OCI-M2 (cell line): ENCODE results near the gene TCAF1.
"Not testable (repeated sequence)": the region's sequence is repeated elsewhere in the genome, so short reads cannot be mapped to it uniquely, and the experiment has no call there.

ENCODE experiments used
- DNase-seq: peaks from one replicate; lab custom pipeline; 2025; ENCODE audit not compliant: unreplicated experiment; lab: John Stamatoyannopoulos, UW

Gene TCAF1

DNA sequence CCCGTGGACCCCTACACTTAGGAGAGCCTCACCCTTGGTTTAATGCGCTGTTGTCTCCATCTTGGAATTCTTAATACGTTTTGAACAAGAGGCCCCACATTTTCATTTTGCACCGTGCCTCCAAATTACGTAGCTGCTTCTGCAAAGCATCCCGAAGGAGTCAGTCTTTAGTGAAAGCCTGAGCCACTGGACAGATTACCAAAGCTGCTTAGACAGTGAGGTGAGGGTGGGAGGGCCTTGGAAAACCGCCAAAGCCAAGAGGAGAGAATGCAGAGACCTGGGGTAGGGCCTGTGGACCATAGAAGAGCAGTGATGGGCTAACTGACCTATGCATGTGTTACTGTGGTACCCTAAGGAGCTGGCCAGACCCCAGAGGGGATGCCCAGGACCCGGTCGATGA, 4.2 kb upstream of the TCAF1 start:
- no peak for DNase-seq

GRCh38 chr7:143905509-143905908, 3.5 kb upstream of the TCAF1 start:
- no peak for DNase-seq

GRCh38 chr7:143902332-143902899, 440 bp upstream of the TCAF1 start:
- no peak for DNase-seq

GRCh38 chr7:143901332-143901667, 676 bp downstream of the TCAF1 start:
- DNase-seq: no peak

DNA sequence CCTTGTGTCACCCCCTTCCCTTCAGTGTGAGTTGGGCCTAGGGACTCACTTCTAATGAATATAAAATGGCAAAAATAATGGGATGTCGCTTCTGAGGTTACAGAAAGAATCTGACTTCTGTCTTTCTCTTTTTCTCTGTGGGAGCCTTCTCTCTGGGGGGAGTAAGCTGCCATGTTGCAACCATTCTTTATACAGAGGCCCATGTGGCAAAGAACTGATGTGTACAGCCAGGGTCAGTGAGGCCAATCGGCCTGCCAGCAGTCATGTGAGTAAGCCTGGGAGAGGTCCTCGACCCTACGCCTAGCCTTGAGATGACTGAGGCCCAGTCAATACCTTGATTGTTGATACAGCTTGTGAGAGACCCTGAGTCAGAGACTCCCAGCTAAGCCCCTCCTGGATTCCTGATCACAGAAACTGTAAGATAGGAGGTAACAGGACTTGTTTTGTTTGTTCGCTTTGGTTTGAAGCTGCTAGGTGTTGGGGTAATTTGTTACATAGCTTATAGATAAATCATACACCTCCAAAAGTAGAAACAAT, 1.7 kb downstream of the TCAF1 start:
- no peak for DNase-seq

DNA sequence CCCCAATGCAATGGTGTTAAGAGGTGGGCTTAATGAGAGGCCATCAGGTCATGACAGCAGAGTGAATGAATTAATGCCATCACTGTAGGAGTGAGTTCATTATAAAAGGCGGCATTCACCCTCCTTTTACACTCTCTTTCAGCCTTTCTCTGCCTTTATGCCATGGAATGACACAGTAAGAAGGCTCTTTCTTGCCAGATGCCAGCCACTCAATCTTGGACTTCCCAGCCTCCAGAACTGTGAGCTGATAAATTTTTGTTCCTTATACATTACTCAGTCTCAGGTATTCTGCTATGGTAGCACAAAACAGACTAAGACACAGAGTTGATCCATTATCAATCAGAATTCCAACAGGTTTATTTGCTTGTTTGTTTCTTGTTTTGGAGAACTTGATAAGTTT, 3.2 kb downstream of the TCAF1 start:
- no peak for DNase-seq

- no peak for DNase-seq
Observed at GRCh38 chr7:143896667-143897066, 5.3 kb downstream of the TCAF1 start.

- DNase-seq: no peak
Observed at GRCh38 chr7:143892527-143893300, 9.3 kb downstream of the TCAF1 start.

DNA sequence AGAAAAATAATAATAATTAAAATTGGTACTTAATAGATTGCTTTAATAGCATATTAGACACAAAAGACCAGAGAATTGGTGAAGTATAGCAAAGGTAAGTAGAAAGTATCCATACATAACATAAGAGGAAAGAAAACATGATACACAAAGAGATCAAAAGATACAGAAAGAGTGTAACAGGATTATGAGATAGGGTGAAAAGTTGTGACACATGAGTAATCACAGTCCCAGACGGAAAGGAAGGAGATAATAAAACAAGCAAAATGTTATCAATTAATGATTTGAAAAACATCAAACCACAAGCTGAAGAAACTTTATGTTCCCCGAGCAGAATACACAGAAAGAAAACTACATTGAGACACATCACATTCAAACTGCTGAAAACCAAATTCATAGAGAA, 10.5 kb downstream of the TCAF1 start:
- DNase-seq: no peak

DNA sequence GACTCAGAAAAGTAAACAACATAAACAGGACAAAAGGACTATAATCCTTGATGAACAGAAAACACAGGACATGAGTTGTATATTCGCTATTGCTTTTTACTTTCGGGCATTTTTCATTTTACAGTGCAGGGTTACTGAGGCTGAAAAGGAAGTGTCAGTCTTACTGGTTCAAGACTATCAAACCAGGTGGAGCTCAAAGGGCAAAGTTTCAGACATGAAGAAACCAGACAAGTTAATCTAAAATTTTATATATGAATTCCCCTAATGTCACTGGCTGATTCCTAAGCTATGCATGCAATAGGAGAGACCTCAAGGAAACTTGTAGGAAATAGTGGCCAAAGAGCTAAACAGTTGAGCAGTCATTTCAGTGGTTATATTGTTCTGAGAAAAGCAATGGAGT, 11.4 kb downstream of the TCAF1 start:
- DNase-seq: no peak

- no peak for DNase-seq
Observed at GRCh38 chr7:143889068-143889467, 12.9 kb downstream of the TCAF1 start.

GRCh38 chr7:143886826-143887477, 15.0 kb downstream of the TCAF1 start:
- DNase-seq: no peak

- no peak for DNase-seq
Observed at GRCh38 chr7:143885951-143886350, 16.0 kb downstream of the TCAF1 start.

GRCh38 chr7:143884969-143885559, 16.9 kb downstream of the TCAF1 start:
- DNase-seq: no peak

DNA sequence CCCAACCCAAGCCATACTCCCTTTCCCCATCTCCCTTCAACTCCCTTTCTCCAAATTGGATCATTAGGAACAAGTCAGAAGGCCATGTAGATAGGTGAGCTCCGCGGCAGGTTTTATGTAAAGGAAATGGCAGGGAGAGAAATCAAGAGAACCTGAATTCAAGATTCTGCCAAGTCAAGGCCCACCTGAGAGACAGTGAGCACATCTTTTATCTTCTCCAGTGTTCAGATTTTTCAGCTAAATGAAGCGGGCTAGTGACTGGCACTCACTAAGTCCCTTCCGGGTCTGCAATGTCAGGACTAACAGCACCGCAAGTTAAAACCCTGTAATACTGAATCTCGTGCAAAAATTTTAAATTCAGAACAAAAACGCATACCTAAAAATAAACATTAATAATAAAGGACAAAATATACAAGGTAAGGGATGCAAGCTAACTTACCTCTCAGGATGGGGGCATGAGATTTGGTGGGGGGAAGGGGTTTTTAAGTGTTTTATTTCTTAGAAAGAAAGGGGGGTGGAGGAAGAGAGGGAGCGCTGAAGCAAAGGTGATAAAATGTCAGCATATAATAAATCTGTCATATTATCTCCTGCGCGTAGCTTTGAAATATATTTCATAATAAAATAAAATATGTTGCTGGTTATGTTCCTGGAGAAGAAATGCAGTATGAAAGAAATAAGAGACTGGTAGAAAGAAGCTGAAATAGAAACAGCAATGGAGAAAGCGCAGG, 17.6 kb downstream of the TCAF1 start:
- DNase-seq: no peak

DNA sequence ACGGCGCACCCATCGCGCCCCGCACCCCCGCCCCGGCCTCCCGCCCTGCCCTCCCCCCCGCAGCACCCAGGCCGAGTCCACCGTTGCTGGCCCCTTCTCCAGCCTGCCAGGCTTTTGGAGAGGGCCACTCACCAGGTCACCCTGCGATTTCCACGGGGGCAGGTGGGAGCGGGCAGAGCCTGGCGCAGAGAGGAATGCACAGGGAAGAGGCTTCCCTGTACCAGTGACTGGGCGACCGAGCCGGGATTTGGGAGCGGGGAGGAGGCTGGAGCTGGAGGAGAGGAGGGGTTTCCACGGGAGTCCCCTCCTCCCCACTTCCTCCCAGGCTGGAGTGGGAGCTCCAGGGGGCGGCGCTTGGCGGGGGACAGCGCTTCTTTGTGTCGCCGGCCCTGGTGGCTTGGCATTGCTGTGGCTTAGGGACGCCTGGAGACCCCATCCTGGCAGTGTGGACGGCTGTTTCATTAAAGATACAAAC, 19.3 kb downstream of the TCAF1 start:
- DNase-seq: no peak

DNA sequence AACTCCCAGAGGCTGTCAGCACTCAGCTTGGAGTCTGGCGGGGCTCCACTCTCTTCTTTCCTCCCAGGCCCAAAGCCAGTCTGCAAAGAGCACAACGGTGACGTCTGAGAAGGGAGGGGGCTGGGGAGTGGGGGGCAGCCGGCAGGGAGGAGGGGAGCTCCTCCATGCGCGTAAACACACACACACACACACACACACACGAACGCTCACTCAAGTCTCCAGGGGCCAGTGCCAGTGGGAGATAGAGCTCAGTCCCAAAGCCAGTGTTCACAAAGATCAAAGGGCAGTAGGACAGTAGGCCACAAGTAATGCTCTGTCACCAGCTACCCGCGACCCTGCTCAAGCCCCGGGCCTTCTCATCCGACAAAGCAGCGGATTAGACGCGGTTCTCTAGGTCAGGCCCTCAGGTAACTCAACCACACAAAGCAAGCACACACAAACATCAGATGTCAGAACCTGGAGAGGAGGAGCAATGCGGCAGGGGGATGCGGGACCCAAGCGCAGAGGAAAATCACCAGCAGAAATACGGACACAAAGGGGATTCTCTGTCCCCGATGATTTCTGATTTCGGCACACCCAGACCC, 19.9 kb downstream of the TCAF1 start:
- no peak for DNase-seq

DNA sequence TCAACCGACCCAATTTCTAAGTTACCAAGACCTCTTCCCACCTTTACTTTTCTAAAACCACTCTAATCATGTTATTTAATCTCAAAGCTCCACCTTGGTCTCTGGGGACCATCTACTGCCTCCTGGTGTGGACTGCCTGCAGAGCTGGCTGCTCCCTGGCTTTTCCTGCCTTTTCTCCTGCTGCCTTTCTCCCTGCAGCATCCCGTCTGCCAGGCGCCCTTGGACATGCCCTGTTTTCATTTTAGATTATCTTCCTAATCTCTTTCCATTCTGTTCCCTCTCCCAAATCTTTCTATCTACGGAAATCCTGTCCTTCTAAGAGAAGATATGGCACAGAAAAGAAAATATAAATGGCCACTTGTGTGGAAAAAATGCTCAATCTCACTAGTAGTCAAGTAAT, 23.1 kb downstream of the TCAF1 start:
- no peak for DNase-seq

DNA sequence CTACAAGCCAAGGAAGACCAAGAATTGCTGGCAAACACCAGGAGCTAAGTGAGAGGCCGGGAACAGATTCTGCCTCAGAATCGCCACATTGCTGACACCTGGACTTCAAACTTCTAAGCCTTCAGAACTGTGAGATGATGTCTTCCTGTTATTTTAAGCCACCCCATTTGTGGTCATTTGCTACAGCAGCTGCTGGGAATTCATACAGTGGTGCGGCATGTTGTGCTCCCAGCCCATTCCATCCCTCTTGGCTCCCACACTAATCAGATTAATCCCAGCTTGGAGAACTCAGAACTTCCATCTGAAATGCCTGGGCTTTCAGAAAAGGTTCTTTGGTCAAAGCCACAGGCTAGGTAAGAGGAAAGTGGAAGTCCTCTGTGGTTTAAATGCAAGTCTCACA, 24.9 kb downstream of the TCAF1 start:
- no peak for DNase-seq

DNA sequence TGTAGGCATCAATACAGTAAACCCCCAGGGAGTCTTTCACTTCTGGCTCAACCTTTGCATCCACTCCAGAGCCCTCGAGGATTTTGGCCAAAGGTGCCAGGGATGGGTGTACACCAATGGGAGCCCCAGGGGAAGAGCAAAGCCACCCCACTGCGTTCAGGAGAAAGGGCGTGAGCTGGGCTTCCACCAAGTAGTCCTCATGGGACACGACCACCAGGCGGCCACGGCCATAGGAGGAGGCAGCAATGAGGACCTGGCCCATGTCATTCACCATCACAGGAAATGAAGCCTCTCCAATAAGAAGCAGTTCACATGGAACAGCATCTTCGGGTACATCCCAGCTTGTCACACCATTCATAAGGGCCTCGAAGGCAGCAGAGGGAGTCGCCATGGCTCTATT, 25.8 kb downstream of the TCAF1 start:
- no peak for DNase-seq

GRCh38 chr7:143873242-143873641, 28.7 kb downstream of the TCAF1 start:
- DNase-seq: not testable (repeated sequence)
